GM23338 (cell line): ENCODE results near the gene EBPL. TPM values are rescaled to one million over a fixed set of nuclear protein-coding genes. Genes with fewer than 3 reads are reported as not detected.

Source experiments
- ATAC-seq: fragments of 200-7000 bp; cut with Tn5 transposase; 3 replicates; pipeline ENCODE4 v1.9.1; 2020
- DNase-seq: peaks from one replicate; pipeline ENCODE4 v3.0.0-alpha.2; 2015; ENCODE audit warnings: low spot score
- H2AFZ ChIP-seq: fragments of 200-600 bp; sonication (generic); 2 replicates; pipeline ENCODE4 v1.8.0; 2016; ENCODE audit warnings: antibody characterized with exemption, mild to moderate bottlenecking, moderate library complexity
- H3F3A ChIP-seq: fragments of 200-600 bp; sonication (generic); replicated peaks from 2 replicates; pipeline ENCODE4 v1.8.0; 2017; ENCODE audit warnings: antibody characterized with exemption, mixed run types, low read depth
- H3K27ac ChIP-seq: fragments of 200-600 bp; sonication (generic); 2 replicates; pipeline ENCODE4 v1.6.1; 2016; ENCODE audit warnings: low read depth
- H3K27me3 ChIP-seq: fragments of 200-600 bp; sonication (generic); 2 replicates; pipeline ENCODE4 v1.8.0; 2016; ENCODE audit warnings: mild to moderate bottlenecking, mixed run types, moderate library complexity; ENCODE audit not compliant: insufficient read depth
- H3K36me3 ChIP-seq: fragments of 200-600 bp; sonication (generic); 2 replicates; pipeline ENCODE4 v1.8.0; 2016; ENCODE audit warnings: mild to moderate bottlenecking; ENCODE audit not compliant: insufficient read depth
- H3K4me1 ChIP-seq: fragments of 200-600 bp; sonication (generic); 2 replicates; pipeline ENCODE4 v1.8.0; 2016; ENCODE audit warnings: mild to moderate bottlenecking, moderate library complexity; ENCODE audit not compliant: insufficient read depth
- H3K4me2 ChIP-seq: fragments of 200-600 bp; sonication (generic); 2 replicates; pipeline ENCODE4 v1.7.1; 2017; ENCODE audit warnings: mixed run types
- H3K4me3 ChIP-seq: fragments of 200-600 bp; sonication (generic); 2 replicates; pipeline ENCODE4 v1.6.1; 2016; ENCODE audit warnings: mixed run types
- H3K79me2 ChIP-seq: fragments of 200-600 bp; sonication (generic); replicated peaks from 2 replicates; pipeline ENCODE4 v1.8.0; 2017; ENCODE audit warnings: mild to moderate bottlenecking; ENCODE audit not compliant: insufficient read depth
- H3K9me2 ChIP-seq: fragments of 200-600 bp; sonication (generic); 2 replicates; pipeline ENCODE4 v1.8.0; 2017; ENCODE audit not compliant: insufficient read depth
- H4K20me1 ChIP-seq: fragments of 200-600 bp; sonication (generic); replicated peaks from 2 replicates; pipeline ENCODE4 v1.8.0; 2017; ENCODE audit warnings: mild to moderate bottlenecking; ENCODE audit not compliant: insufficient read depth
- H3K27ac Mint-ChIP-seq: 2 replicates; pipeline ENCODE4 v1.8.0; 2020; ENCODE audit warnings: inconsistent platforms, mild to moderate bottlenecking, moderate library complexity, mixed read lengths
- H3K27me3 Mint-ChIP-seq: 3 replicates; pipeline ENCODE4 v1.8.0; 2022; ENCODE audit warnings: low read depth, mild to moderate bottlenecking, moderate library complexity, mixed read lengths, inconsistent platforms; ENCODE audit not compliant: insufficient read depth, poor library complexity
- H3K36me3 Mint-ChIP-seq: 3 replicates; pipeline ENCODE4 v1.8.0; 2021; ENCODE audit warnings: low read depth, mild to moderate bottlenecking, inconsistent platforms, moderate library complexity, mixed read lengths
- H3K4me1 Mint-ChIP-seq: 3 replicates; pipeline ENCODE4 v1.8.0; 2020; ENCODE audit warnings: mild to moderate bottlenecking, inconsistent platforms, mixed read lengths
- H3K4me3 Mint-ChIP-seq: 3 replicates; pipeline ENCODE4 v1.8.0; 2021; ENCODE audit warnings: moderate library complexity, mild to moderate bottlenecking, inconsistent platforms, mixed read lengths
- H3K9me3 Mint-ChIP-seq: 3 replicates; pipeline ENCODE4 v1.8.0; 2020; ENCODE audit warnings: moderate library complexity, mild to moderate bottlenecking, inconsistent platforms, mixed read lengths
- CREB1 ChIP-seq: fragments of 250-450 bp; sonication (Bioruptor Pico); IDR thresholded peaks from 2 replicates; pipeline ENCODE4 v1.5.0; 2020; ENCODE audit warnings: low read depth, mild to moderate bottlenecking, moderate library complexity
- EZH2 ChIP-seq: fragments of 200-600 bp; sonication (generic); IDR thresholded peaks from one replicate; pipeline ENCODE4 v1.8.0; 2017; ENCODE audit warnings: antibody characterized with exemption, mild to moderate bottlenecking, low read depth; ENCODE audit not compliant: unreplicated experiment
- EZH2phosphoT487 ChIP-seq: fragments of 200-600 bp; sonication (generic); IDR thresholded peaks from one replicate; pipeline ENCODE4 v1.8.1; 2018; ENCODE audit warnings: antibody characterized with exemption; ENCODE audit not compliant: unreplicated experiment
- NANOG ChIP-seq: IDR thresholded peaks from 2 replicates; pipeline ENCODE4 v1.6.1; 2016; ENCODE audit warnings: antibody characterized with exemption, borderline replicate concordance
- POLR2AphosphoS5 ChIP-seq: IDR thresholded peaks from 2 replicates; pipeline ENCODE4 v1.6.1; 2016; ENCODE audit warnings: antibody characterized with exemption, low read depth
- ZNF331 ChIP-seq: fragments of 250-450 bp; sonication (Bioruptor Pico); IDR thresholded peaks from 2 replicates; pipeline ENCODE4 v1.5.0; 2020; ENCODE audit warnings: low read depth, mild to moderate bottlenecking, moderate library complexity
- polyA plus RNA-seq: library from polyadenylated mRNA; unstranded; fragments of >200 nt; fragmentation: Nextera tagmentation; extraction: Ambion mirVana; gene quantifications from 2 replicates; pipeline ENCODE4 v1.2.1, GENCODE V29; 2016
- total RNA-seq: library from RNA; depleted of rRNA; stranded (reverse); fragments of >200 nt; shearing (Covaris generic); gene quantifications from 2 replicates; pipeline ENCODE4 v1.2.3, GENCODE V29; 2014
- TF ChIP-seq, protein P1 (sequence below): IDR thresholded peaks from one replicate; pipeline ENCODE4 v1.6.1; 2018; ENCODE audit warnings: antibody characterized with exemption; ENCODE audit not compliant: unreplicated experiment
- TF ChIP-seq, protein P2 (sequence below): fragments of 250-450 bp; sonication (Bioruptor Pico); IDR thresholded peaks from 2 replicates; pipeline ENCODE4 v1.5.0; 2020; ENCODE audit warnings: mild to moderate bottlenecking, moderate library complexity

Gene EBPL
- total and polyA plus RNA-seq, 2 experiments from 2014 or later = 231 to 245 TPM

- TF ChIP-seq, protein P1, sequence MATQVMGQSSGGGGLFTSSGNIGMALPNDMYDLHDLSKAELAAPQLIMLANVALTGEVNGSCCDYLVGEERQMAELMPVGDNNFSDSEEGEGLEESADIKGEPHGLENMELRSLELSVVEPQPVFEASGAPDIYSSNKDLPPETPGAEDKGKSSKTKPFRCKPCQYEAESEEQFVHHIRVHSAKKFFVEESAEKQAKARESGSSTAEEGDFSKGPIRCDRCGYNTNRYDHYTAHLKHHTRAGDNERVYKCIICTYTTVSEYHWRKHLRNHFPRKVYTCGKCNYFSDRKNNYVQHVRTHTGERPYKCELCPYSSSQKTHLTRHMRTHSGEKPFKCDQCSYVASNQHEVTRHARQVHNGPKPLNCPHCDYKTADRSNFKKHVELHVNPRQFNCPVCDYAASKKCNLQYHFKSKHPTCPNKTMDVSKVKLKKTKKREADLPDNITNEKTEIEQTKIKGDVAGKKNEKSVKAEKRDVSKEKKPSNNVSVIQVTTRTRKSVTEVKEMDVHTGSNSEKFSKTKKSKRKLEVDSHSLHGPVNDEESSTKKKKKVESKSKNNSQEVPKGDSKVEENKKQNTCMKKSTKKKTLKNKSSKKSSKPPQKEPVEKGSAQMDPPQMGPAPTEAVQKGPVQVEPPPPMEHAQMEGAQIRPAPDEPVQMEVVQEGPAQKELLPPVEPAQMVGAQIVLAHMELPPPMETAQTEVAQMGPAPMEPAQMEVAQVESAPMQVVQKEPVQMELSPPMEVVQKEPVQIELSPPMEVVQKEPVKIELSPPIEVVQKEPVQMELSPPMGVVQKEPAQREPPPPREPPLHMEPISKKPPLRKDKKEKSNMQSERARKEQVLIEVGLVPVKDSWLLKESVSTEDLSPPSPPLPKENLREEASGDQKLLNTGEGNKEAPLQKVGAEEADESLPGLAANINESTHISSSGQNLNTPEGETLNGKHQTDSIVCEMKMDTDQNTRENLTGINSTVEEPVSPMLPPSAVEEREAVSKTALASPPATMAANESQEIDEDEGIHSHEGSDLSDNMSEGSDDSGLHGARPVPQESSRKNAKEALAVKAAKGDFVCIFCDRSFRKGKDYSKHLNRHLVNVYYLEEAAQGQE = no peak
- TF ChIP-seq NANOG (no peak), EZH2 (no peak), ZNF331 (CRISPR knock-in tag) (no peak), CREB1 (CRISPR knock-in tag) (no peak), EZH2phosphoT487 (no peak)
Observed at GRCh38 chr13:49740870-49741269, 49.6 kb upstream of the EBPL start (continued).

GRCh38 chr13:49739498-49740187 lies 48.4 kb upstream of the EBPL start:
- TF ChIP-seq POLR2AphosphoS5 (no peak), EZH2 (no peak), CREB1 (CRISPR knock-in tag) (no peak), ZNF331 (CRISPR knock-in tag) (no peak)
- peaks cover 8% of the 10 kb centered on the region; the same call in 1 of the 2 replicates for H4K20me1 ChIP-seq
- no peaks in the 10 kb centered on the region for H3K4me1 Mint-ChIP-seq
- H3K27ac Mint-ChIP-seq = no peak overlapping the region
- ATAC-seq (no peak), DNase-seq (no peak)
- no peaks in the 10 kb centered on the region for H3K9me3 Mint-ChIP-seq
- no peaks in the 10 kb centered on the region for H3K9me2 ChIP-seq
- peaks cover 2% of the 10 kb centered on the region for H3K27me3 Mint-ChIP-seq
- H3K4me1 ChIP-seq = no peaks in the 10 kb centered on the region
- H3K27me3 ChIP-seq = no peaks in the 10 kb centered on the region
- H3K27ac ChIP-seq = no peak overlapping the region
- no peaks in the 10 kb centered on the region for H3F3A ChIP-seq
- peaks cover 5% of the 10 kb centered on the region; the same call in 1 of the 2 replicates for H3K36me3 ChIP-seq
- no peak overlapping the region for H3K4me3 Mint-ChIP-seq
- H3K4me3 ChIP-seq = no peak overlapping the region
- H3K36me3 Mint-ChIP-seq = peaks cover 15% of the 10 kb centered on the region; the same call in 2 of the 3 replicates
- H3K4me2 ChIP-seq = no peak overlapping the region
- no peaks in the 10 kb centered on the region; the same call in 1 of the 2 replicates for H3K79me2 ChIP-seq
- H2AFZ ChIP-seq = no peak overlapping the region

- H3K27ac ChIP-seq = peak overlapping the region; percentile 22; the same call in 1 of the 2 replicates
- peak overlapping the region; percentile 90 for H3K27ac Mint-ChIP-seq
- no peak overlapping the region for H2AFZ ChIP-seq
- no peak for DNase-seq
- H3F3A ChIP-seq = no peaks in the 10 kb centered on the region
- H3K9me3 Mint-ChIP-seq = no peaks in the 10 kb centered on the region
- no peak for ATAC-seq
- H3K27me3 Mint-ChIP-seq = no peaks in the 10 kb centered on the region
- H3K4me1 ChIP-seq = no peaks in the 10 kb centered on the region
- H3K4me3 Mint-ChIP-seq = no peak overlapping the region
- H3K9me2 ChIP-seq = no peaks in the 10 kb centered on the region
- 0 out of 3 replicates have a peak, but pooled peaks cover 2% of the 10 kb centered on the region for H3K4me1 Mint-ChIP-seq
- H3K79me2 ChIP-seq = no peaks in the 10 kb centered on the region
- no peaks in the 10 kb centered on the region for H4K20me1 ChIP-seq
- H3K36me3 ChIP-seq = no peaks in the 10 kb centered on the region; the same call in 1 of the 2 replicates
- H3K4me2 ChIP-seq = no peak overlapping the region
- no peak overlapping the region for H3K4me3 ChIP-seq
- H3K36me3 Mint-ChIP-seq = peaks cover 24% of the 10 kb centered on the region; the same call in 2 of the 3 replicates
- H3K27me3 ChIP-seq = no peaks in the 10 kb centered on the region
- TF ChIP-seq, protein P2, sequence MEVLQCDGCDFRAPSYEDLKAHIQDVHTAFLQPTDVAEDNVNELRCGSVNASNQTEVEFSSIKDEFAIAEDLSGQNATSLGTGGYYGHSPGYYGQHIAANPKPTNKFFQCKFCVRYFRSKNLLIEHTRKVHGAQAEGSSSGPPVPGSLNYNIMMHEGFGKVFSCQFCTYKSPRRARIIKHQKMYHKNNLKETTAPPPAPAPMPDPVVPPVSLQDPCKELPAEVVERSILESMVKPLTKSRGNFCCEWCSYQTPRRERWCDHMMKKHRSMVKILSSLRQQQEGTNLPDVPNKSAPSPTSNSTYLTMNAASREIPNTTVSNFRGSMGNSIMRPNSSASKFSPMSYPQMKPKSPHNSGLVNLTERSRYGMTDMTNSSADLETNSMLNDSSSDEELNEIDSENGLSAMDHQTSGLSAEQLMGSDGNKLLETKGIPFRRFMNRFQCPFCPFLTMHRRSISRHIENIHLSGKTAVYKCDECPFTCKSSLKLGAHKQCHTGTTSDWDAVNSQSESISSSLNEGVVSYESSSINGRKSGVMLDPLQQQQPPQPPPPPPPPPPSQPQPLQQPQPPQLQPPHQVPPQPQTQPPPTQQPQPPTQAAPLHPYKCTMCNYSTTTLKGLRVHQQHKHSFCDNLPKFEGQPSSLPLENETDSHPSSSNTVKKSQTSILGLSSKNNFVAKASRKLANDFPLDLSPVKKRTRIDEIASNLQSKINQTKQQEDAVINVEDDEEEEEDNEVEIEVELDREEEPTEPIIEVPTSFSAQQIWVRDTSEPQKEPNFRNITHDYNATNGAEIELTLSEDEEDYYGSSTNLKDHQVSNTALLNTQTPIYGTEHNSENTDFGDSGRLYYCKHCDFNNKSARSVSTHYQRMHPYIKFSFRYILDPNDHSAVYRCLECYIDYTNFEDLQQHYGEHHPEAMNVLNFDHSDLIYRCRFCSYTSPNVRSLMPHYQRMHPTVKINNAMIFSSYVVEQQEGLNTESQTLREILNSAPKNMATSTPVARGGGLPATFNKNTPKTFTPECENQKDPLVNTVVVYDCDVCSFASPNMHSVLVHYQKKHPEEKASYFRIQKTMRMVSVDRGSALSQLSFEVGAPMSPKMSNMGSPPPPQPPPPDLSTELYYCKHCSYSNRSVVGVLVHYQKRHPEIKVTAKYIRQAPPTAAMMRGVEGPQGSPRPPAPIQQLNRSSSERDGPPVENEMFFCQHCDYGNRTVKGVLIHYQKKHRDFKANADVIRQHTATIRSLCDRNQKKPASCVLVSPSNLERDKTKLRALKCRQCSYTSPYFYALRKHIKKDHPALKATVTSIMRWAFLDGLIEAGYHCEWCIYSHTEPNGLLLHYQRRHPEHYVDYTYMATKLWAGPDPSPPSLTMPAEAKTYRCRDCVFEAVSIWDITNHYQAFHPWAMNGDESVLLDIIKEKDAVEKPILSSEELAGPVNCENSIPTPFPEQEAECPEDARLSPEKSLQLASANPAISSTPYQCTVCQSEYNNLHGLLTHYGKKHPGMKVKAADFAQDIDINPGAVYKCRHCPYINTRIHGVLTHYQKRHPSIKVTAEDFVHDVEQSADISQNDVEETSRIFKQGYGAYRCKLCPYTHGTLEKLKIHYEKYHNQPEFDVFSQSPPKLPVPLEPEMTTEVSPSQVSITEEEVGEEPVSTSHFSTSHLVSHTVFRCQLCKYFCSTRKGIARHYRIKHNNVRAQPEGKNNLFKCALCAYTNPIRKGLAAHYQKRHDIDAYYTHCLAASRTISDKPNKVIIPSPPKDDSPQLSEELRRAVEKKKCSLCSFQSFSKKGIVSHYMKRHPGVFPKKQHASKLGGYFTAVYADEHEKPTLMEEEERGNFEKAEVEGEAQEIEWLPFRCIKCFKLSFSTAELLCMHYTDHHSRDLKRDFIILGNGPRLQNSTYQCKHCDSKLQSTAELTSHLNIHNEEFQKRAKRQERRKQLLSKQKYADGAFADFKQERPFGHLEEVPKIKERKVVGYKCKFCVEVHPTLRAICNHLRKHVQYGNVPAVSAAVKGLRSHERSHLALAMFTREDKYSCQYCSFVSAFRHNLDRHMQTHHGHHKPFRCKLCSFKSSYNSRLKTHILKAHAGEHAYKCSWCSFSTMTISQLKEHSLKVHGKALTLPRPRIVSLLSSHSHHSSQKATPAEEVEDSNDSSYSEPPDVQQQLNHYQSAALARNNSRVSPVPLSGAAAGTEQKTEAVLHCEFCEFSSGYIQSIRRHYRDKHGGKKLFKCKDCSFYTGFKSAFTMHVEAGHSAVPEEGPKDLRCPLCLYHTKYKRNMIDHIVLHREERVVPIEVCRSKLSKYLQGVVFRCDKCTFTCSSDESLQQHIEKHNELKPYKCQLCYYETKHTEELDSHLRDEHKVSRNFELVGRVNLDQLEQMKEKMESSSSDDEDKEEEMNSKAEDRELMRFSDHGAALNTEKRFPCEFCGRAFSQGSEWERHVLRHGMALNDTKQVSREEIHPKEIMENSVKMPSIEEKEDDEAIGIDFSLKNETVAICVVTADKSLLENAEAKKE (CRISPR knock-in tag) = no peak
Observed at GRCh38 chr13:49733181-49733951, 42.1 kb upstream of the EBPL start.
